WTC11 (cell line): ENCODE results near the gene FEM1A. TPM values are rescaled to one million over a fixed set of nuclear protein-coding genes. Genes with fewer than 3 reads are reported as not detected.

Experiments used
- ATF2 ChIP-seq: sonication (generic); formaldehyde crosslinking; IDR thresholded peaks from 2 replicates; pipeline ENCODE4 v1.8.1; 2022; ENCODE audit warnings: low read depth, missing genetic modification reagents, borderline replicate concordance
- CDX4 ChIP-seq: fragments of 250-450 bp; sonication (Bioruptor Pico); IDR thresholded peaks from 2 replicates; pipeline ENCODE4 v1.9.0; 2021; ENCODE audit warnings: moderate library complexity, mild to moderate bottlenecking, inconsistent platforms, borderline replicate concordance
- E2F5 ChIP-seq: sonication (generic); formaldehyde crosslinking; IDR thresholded peaks from 2 replicates; pipeline ENCODE4 v1.8.1; 2022; ENCODE audit warnings: mild to moderate bottlenecking, moderate library complexity, missing genetic modification reagents
- ESRRA ChIP-seq: sonication (generic); formaldehyde crosslinking; IDR thresholded peaks from 2 replicates; pipeline ENCODE4 v1.8.1; 2022; ENCODE audit warnings: mild to moderate bottlenecking, missing genetic modification reagents, borderline replicate concordance
- ETV6 ChIP-seq: sonication (generic); formaldehyde crosslinking; IDR thresholded peaks from 2 replicates; pipeline ENCODE4 v1.8.1; 2022; ENCODE audit warnings: mild to moderate bottlenecking, missing genetic modification reagents
- FOXK1 ChIP-seq: sonication (generic); formaldehyde crosslinking; IDR thresholded peaks from 2 replicates; pipeline ENCODE4 v1.8.0; 2022; ENCODE audit warnings: mild to moderate bottlenecking, moderate library complexity, missing genetic modification reagents
- JAZF1 ChIP-seq: fragments of 250-450 bp; sonication (Bioruptor Pico); IDR thresholded peaks from 2 replicates; pipeline ENCODE4 v1.9.0; 2021; ENCODE audit warnings: moderate library complexity, mild to moderate bottlenecking, inconsistent platforms
- KAT7 ChIP-seq: sonication (generic); formaldehyde crosslinking; IDR thresholded peaks from 2 replicates; pipeline ENCODE4 v1.8.1; 2023; ENCODE audit warnings: missing genetic modification reagents, mild to moderate bottlenecking, borderline replicate concordance
- MAX ChIP-seq: sonication (generic); formaldehyde crosslinking; IDR thresholded peaks from 2 replicates; pipeline ENCODE4 v1.8.0; 2022; ENCODE audit warnings: mild to moderate bottlenecking, missing genetic modification reagents
- MLX ChIP-seq: sonication (generic); formaldehyde crosslinking; IDR thresholded peaks from 2 replicates; pipeline ENCODE4 v1.8.1; 2023; ENCODE audit warnings: mild to moderate bottlenecking, missing genetic modification reagents, moderate library complexity
- NFATC4 ChIP-seq: fragments of 250-450 bp; sonication (Bioruptor Pico); IDR thresholded peaks from 2 replicates; pipeline ENCODE4 v1.9.0; 2021; ENCODE audit warnings: mild to moderate bottlenecking
- NFE2L1 ChIP-seq: sonication (generic); formaldehyde crosslinking; IDR thresholded peaks from 2 replicates; pipeline ENCODE4 v1.8.1; 2023; ENCODE audit warnings: missing genetic modification reagents
- NFYB ChIP-seq: sonication (generic); formaldehyde crosslinking; conservative IDR thresholded peaks from 2 replicates; pipeline ENCODE4 v1.8.0; 2022; ENCODE audit warnings: low read depth, missing genetic modification reagents
- PRRX2 ChIP-seq: fragments of 250-450 bp; sonication (Bioruptor Pico); IDR thresholded peaks from 2 replicates; pipeline ENCODE4 v1.8.0; 2021; ENCODE audit warnings: mild to moderate bottlenecking
- RELA ChIP-seq: sonication (generic); formaldehyde crosslinking; IDR thresholded peaks from 2 replicates; pipeline ENCODE4 v1.8.1; 2022; ENCODE audit warnings: missing genetic modification reagents, mild to moderate bottlenecking, borderline replicate concordance
- SMAD4 ChIP-seq: sonication (generic); formaldehyde crosslinking; IDR thresholded peaks from 2 replicates; pipeline ENCODE4 v1.8.0; 2022; ENCODE audit warnings: mild to moderate bottlenecking, missing genetic modification reagents
- TEAD1 ChIP-seq: sonication (generic); formaldehyde crosslinking; IDR thresholded peaks from 2 replicates; pipeline ENCODE4 v1.8.0; 2022; ENCODE audit warnings: mild to moderate bottlenecking, missing genetic modification reagents
- TEAD4 ChIP-seq: sonication (generic); formaldehyde crosslinking; IDR thresholded peaks from 2 replicates; pipeline ENCODE4 v1.8.0; 2022; ENCODE audit warnings: mild to moderate bottlenecking, missing genetic modification reagents
- USF1 ChIP-seq: sonication (generic); formaldehyde crosslinking; IDR thresholded peaks from 2 replicates; pipeline ENCODE4 v1.8.0; 2022; ENCODE audit warnings: mild to moderate bottlenecking, missing genetic modification reagents
- USF2 ChIP-seq: sonication (generic); formaldehyde crosslinking; IDR thresholded peaks from 2 replicates; pipeline ENCODE4 v1.8.1; 2023; ENCODE audit warnings: mild to moderate bottlenecking, missing genetic modification reagents, moderate library complexity
- ZBTB21 ChIP-seq: sonication (generic); formaldehyde crosslinking; IDR thresholded peaks from 2 replicates; pipeline ENCODE4 v1.8.1; 2023; ENCODE audit warnings: mild to moderate bottlenecking, missing genetic modification reagents, borderline replicate concordance
- ZBTB43 ChIP-seq: sonication (generic); formaldehyde crosslinking; IDR thresholded peaks from 2 replicates; pipeline ENCODE4 v1.8.1; 2023; ENCODE audit warnings: mild to moderate bottlenecking, missing genetic modification reagents
- ZMAT4 ChIP-seq: fragments of 250-450 bp; sonication (Bioruptor Pico); IDR thresholded peaks from 2 replicates; pipeline ENCODE4 v1.9.0; 2021; ENCODE audit warnings: mild to moderate bottlenecking
- ZNF232 ChIP-seq: sonication (generic); formaldehyde crosslinking; IDR thresholded peaks from 2 replicates; pipeline ENCODE4 v1.8.0; 2022; ENCODE audit warnings: mild to moderate bottlenecking, missing genetic modification reagents
- ZNF317 ChIP-seq: sonication (generic); formaldehyde crosslinking; IDR thresholded peaks from 2 replicates; pipeline ENCODE4 v1.8.1; 2023; ENCODE audit warnings: low read depth, mild to moderate bottlenecking, moderate library complexity, missing genetic modification reagents, borderline replicate concordance
- ZNF396 ChIP-seq: fragments of 250-450 bp; sonication (Bioruptor Pico); IDR thresholded peaks from 2 replicates; pipeline ENCODE4 v1.8.0; 2021; ENCODE audit warnings: mild to moderate bottlenecking, moderate library complexity, borderline replicate concordance
- ZNF416 ChIP-seq: fragments of 250-450 bp; sonication (Bioruptor Pico); IDR thresholded peaks from 2 replicates; pipeline ENCODE4 v1.9.0; 2021; ENCODE audit warnings: mild to moderate bottlenecking, inconsistent platforms
- ZNF512 ChIP-seq: sonication (generic); formaldehyde crosslinking; IDR thresholded peaks from 2 replicates; pipeline ENCODE4 v1.8.1; 2022; ENCODE audit warnings: missing genetic modification reagents, borderline replicate concordance
- total RNA-seq: library from RNA; stranded (reverse); gene quantifications from 3 replicates; pipeline ENCODE4 v1.2.3, GENCODE V29; 2021

Gene FEM1A
- total RNA-seq, 1 experiment from 2014 or later, result 15.7 TPM

GRCh38 chr19:4815426-4816201 is 24.1 kb downstream of the FEM1A start (continued):
- TF ChIP-seq ZNF512 (no peak), ZMAT4 (no peak), NFE2L1 (CRISPR knock-in tag) (no peak; the same call in 1 of the 2 replicates), SMAD4 (CRISPR knock-in tag) (0 out of 2 replicates have a peak, but pooled peaks have one; percentile 28), ETV6 (CRISPR knock-in tag) (peak; percentile 42; the same call in 1 of the 2 replicates), ZNF416 (CRISPR knock-in tag) (no peak), ZNF317 (CRISPR knock-in tag) (no peak), NFATC4 (CRISPR knock-in tag) (no peak), E2F5 (CRISPR knock-in tag) (no peak), TEAD1 (CRISPR knock-in tag) (peak; percentile 74), ZNF232 (CRISPR knock-in tag) (peak; percentile 77; the same call in 1 of the 2 replicates), CDX4 (no peak), MAX (peak; percentile 96), ZNF396 (CRISPR knock-in tag) (no peak), USF2 (peak; percentile 98), JAZF1 (CRISPR knock-in tag) (no peak), FOXK1 (CRISPR knock-in tag) (no peak), KAT7 (no peak), ESRRA (no peak), ZBTB21 (CRISPR knock-in tag) (no peak), USF1 (CRISPR knock-in tag) (peak; percentile 98), TEAD4 (CRISPR knock-in tag) (no peak), NFYB (peak; percentile 66), PRRX2 (CRISPR knock-in tag) (no peak), MLX (CRISPR knock-in tag) (no peak), ZBTB43 (CRISPR knock-in tag) (no peak), RELA (CRISPR knock-in tag) (no peak), ATF2 (CRISPR knock-in tag) (no peak)
